Measurements from ENCODE around the gene NPW.

The NPW gene

GRCh38 chr16:2056077-2056476, 36.5 kb downstream of the NPW start:
- no peak for DNase-seq

- DNase-seq = no peak
Measured at GRCh38 chr16:2056681-2057407, 37.3 kb downstream of the NPW start.

GRCh38 chr16:2057438-2057837, 37.9 kb downstream of the NPW start:
- DNase-seq = no peak

GRCh38 chr16:2058420-2058819, 38.8 kb downstream of the NPW start:
- no peak for DNase-seq

- DNase-seq = no peak
Measured at GRCh38 chr16:2058872-2059271, 39.3 kb downstream of the NPW start.

- DNase-seq = no peak
Measured at GRCh38 chr16:2060346-2060745, 40.8 kb downstream of the NPW start.

GRCh38 chr16:2061023-2061422, 41.4 kb downstream of the NPW start:
- no peak for DNase-seq

- no peak for DNase-seq
Measured at GRCh38 chr16:2061526-2061925, 41.9 kb downstream of the NPW start.

GRCh38 chr16:2062801-2063200, 43.2 kb downstream of the NPW start:
- DNase-seq = no peak

GRCh38 chr16:2063861-2064260, 44.3 kb downstream of the NPW start:
- DNase-seq = no peak

GRCh38 chr16:2064368-2064945, 44.9 kb downstream of the NPW start:
- no peak for DNase-seq

GRCh38 chr16:2066139-2066538, 46.6 kb downstream of the NPW start:
- no peak for DNase-seq

Measured in NCI-H2227 treated with DMSO at 0.1 percent for 48 hours (cell line).